Stimulated activated CD8-positive, alpha-beta memory T cell treated with anti-CD3 and anti-CD28 coated beads, Interleukin-15, amount 100 ng/mL, for 1 hour (primary cell): Measurements from ENCODE around the gene SMYD3.

Source experiments
- DNase-seq: peaks from one replicate; pipeline ENCODE4 v3.0.0-alpha.2; 2020; ENCODE audit warnings: low read depth

Gene SMYD3

DNA sequence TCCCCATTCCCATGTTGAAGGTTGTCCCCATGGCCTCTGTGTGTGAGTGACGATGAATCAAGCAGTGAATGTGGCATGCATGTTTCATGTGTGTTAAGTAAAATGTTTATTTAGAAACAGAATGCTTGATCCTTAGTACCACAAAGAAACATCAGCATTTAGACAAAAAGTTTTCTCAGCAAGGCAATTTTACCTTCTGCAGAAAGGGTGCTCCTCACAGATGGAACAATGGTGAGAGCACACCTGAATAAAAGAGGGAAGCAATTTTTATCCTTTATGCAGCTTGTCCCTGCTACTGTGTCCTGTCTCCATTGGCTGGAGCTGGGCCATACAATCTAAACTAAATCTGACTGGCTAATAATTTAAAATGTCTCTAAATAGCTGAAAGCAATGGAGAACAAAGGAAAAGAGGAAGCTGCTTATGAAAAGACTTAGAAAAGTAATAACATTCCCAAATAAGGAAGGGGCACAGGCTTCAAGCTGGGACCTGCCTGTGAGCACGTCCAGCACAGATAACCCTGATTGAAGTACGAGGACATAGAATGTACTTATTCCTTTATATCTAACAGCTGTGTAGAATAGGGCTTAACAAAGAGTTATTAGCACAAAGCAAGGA lies 8.4 kb upstream of the SMYD3 start:
- DNase-seq, result no peak

GRCh38 chr1:246513619-246514343 lies 6.7 kb upstream of the SMYD3 start:
- DNase-seq, result no peak

- DNase-seq, result no peak
Measured at GRCh38 chr1:246513041-246513440, 6.0 kb upstream of the SMYD3 start.

DNA sequence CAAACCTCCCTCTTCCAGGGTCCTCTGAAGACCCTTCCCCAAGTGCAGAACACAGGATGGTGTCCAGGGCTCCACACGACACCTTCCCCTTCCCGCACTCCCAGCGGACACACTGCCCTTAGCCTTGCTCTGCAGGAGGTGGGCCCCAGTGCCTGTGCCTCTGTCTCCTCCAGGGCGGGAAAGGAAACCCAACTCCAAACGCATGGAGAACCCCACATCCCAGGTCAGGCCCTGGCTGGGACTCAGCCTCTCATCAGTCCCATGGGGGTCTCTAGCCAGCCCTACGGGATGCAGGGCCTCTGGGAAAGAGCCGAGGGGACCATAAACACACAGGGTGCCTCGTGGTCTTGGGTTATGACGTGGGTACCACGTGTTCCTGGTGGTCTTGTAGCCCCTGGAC lies 5.6 kb upstream of the SMYD3 start:
- no peak for DNase-seq

GRCh38 chr1:246512230-246512629 lies 5.2 kb upstream of the SMYD3 start:
- no peak for DNase-seq

DNA sequence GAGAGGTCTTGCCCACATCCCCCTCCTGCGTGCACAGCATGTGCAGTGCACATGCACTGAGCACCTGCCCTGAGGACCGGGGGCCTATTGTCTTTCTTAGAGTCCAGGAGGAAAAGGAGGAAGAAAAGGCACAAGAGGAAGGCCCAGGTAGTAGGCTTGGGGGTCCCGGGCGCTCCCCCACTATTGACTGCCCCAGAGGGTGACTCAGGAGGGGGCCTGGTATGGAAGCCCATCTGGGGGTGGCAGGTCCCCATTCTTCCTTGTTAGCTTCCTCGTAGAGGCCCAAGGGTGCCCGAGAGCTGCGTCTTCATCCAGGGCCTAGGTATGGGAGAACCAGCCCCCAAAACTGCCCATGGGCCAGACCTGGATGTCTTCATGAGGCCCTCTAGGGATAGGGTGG lies 4.1 kb upstream of the SMYD3 start:
- no peak for DNase-seq

DNA sequence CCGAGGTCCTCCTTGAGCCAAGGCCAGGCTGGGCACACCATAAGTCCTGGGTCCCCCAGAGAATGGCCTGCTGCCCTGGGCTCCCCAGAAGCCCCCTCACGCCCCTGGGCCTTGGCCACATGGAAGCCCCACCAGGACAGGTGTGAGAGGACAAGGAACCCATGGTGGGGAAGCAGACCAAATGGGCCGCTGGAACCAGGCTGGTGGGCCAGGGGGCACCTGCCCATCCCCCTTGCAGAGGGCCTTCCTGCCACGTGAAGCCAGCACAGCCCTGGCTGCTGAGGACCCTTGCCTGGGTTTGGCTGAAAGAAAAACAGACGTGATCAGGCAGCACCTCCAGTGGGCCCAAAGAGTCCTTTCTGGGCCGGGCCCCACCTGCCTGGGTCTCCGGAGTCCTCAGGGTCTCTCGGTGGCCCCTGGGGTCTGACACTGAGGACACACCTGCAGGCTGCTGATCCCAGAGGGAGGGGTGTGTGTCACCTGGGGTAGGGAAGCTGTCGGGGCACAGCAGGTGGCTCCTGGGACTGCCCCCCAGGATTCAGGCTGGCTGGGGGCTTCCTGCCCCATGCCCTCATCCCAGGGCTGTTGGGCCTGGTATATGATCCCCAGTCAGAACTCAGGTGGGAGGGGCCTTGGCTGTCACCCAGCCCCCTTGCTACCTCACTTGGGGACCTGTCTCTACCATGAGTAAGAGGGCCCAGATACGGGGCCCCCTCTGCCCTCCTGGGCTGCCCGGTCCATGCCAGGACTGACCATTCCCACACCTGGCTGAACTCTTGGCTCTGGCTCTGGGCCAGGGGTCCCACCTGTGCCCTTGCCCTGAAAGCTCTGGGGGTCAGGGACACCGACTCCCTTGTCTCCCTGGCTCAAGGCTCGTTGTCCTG lies 3.3 kb upstream of the SMYD3 start:
- DNase-seq, result no peak

- no peak for DNase-seq
Measured at GRCh38 chr1:246508897-246509688, 2.0 kb upstream of the SMYD3 start.

DNA sequence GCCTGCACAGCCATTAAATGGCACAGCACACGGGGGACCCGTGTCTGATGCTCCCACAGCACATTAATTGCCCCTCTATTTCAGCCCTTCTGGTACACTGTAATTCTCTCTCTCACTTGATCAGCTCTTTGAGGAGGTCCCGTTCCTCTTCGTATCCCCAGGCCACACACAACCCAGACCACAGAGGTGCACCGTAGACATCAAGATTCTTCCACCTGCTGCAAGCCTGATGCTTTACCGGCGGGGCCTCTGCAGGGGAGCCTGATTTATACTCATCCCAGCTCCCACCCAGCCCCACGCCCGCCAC lies 759 bp downstream of the SMYD3 start:
- no peak for DNase-seq

DNA sequence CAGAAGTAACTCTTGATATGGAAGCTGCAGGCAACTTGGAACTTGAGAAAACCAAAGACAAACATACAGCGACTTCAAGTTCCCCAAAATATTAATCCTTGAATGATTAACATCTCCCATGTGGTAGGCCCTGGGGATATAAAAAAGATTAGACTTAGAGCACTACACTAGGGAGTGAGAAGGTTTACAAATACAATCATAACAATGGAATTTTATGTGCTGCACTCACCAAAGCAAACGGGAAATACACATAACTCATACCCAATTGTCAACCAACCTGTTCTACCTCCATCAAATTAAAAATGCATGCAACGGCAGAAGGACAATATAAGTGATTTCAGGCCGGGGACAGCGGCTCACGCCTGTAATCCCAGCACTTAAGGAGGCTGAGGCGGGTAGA lies 3.7 kb downstream of the SMYD3 start:
- DNase-seq, result no peak

DNA sequence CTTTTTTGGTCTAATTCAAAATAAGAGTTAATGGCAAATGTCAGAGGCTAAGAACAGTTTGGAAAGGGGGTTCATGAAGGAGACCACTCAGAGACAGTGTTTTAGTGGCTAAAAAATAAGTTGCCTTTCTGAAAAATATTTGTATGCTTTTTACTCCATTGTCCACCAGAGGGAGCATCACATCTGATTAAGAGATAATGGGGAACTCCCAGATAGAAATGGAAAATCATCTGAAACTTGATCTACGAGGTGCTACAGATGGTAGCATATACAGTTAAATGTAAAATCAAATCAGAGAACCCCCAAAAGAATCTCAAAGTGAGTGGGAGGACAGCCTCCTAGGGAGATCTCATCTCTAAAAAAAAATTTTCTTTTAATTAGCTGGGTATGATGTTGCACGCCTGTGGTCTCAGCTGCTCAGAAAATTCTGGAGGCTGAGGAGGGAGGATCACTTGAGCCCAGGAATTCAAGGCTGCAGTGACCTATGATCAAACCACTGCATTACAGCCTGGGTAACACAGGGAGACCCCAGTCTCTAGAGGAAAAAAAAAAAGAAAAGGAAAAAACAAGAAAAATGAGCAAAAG lies 9.7 kb downstream of the SMYD3 start:
- no peak for DNase-seq

DNA sequence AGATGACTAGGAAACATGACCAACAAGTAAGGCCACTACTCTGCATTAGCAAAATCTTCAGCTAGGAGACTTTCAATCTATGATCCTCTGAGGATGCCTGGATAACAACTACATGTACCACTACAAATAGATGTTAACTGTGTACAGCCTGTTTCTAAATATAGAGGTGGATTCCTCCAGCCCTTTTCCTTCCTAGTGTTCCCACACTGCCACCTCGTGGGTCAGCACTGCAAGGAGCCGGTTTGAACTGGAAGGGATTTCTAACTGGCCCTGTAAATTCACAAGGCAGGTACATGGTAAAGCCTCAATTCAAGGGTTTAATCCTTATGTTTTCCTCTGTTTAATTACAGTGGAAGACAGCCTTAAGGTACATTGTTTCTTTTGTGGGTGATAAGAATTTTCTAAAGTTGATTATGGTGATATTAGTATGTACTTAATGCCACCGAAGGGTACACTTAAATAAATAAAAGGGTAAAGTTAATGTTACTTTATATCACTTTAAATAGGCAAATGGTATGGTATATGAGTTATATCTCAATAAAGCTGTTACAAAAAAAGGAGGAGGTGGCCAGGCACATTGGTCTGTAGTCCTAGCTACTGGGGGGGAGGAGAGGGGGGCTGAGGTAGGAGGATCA lies 14.4 kb downstream of the SMYD3 start:
- no peak for DNase-seq

GRCh38 chr1:246491551-246492053 lies 15.5 kb downstream of the SMYD3 start:
- DNase-seq, result no peak

GRCh38 chr1:246488674-246489073 lies 18.4 kb downstream of the SMYD3 start:
- no peak for DNase-seq

DNA sequence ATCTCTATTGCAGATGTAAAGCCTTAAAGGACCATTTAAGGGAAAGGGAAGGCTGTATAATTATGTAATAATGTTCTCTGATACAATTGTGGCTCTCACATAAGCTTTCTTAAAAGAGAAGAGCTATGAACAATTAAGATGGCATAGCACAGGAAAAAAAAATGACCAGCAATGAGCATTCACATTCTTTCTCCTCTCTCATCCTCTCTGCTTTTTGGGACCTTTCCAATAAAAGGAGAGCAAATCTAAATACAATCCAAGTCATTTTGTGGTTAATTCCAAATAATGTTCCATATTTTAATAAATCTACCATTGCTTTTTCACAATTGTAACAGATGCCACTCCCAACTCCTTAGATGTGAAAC lies 23.5 kb downstream of the SMYD3 start:
- DNase-seq, result no peak

DNA sequence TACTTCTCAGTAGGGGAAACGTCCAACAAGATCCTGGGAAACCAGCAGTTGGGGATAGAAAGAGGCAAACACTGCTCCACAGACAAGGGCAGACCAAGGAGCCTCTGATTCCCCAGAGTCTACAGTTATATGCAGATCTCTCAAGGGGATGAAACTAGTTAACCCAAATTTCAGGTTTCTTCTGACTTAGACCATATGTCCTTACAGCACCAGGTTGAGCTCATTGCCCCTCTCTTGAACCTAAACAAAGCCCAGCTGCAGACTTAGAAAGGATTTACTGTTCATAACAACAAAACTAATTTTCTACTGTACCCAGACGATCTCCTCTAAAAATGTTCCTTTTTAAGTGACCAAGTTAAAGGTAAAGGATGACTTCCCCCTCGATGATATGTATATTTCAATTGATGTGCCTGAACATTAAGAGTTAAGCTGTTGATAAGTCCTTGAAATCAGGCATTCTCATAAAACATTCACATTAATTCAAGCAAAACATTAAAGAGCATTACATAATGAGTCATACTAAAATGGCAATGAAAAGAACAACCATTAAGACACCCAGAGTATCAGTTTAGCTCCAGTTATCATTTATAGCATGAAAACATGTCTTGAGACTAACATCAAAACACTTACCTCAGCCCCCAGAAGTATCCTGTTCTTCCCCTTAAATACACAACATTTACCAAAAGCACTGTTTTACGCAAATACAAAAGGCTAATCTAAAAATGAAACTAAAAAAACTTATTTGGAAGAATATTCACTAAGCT lies 24.1 kb downstream of the SMYD3 start:
- DNase-seq, result no peak

- no peak for DNase-seq
Measured at GRCh38 chr1:246479061-246479460, 28.0 kb downstream of the SMYD3 start.

GRCh38 chr1:246477634-246478033 lies 29.4 kb downstream of the SMYD3 start:
- no peak for DNase-seq

DNA sequence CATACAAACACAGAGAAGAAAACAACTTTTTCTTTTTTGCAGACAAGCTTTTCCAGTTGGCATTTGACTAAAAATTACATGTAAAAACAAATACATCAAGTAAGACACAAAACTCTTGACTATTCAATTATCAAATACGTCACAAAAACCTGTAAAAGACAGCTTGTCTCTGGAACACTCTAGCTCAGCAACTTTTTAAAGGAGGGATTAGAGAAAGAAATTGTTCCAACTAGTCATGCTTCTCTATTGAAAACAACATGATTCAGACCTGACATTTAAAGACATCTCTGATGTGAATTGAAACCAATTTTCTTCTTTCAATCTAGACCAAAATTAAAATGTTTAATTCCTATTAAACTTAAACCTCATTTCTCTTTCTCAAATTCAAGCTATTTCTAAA lies 30.3 kb downstream of the SMYD3 start:
- DNase-seq, result no peak

- DNase-seq, result no peak
Measured at GRCh38 chr1:246471688-246472087, 35.4 kb downstream of the SMYD3 start.

- DNase-seq, result no peak
Measured at GRCh38 chr1:246470585-246470984, 36.5 kb downstream of the SMYD3 start.
